Vagina (tissue), 2 donors: Measurements from ENCODE around the gene GRIN3A. TPM values are rescaled to one million over a fixed set of nuclear protein-coding genes. Genes with fewer than 3 reads are reported as not detected.

Source experiments
- DNase-seq, 2 donors: peaks; one replicate each; pipeline ENCODE4 v3.0.0-alpha.2; 2017; ENCODE audit errors: extremely low spot score in 2 of 2
- H3K27ac ChIP-seq: fragments of 200-600 bp; sonication (generic); one replicate; pipeline ENCODE4 v1.5.1; 2019
- H3K27me3 ChIP-seq: fragments of 200-600 bp; sonication (generic); one replicate; pipeline ENCODE4 v1.5.1; 2019
- H3K36me3 ChIP-seq, 2 donors: fragments of 200-600 bp; sonication (generic); one replicate each; pipeline ENCODE4 v1.5.1; 2017 to 2019
- H3K4me1 ChIP-seq: fragments of 200-600 bp; sonication (generic); one replicate; pipeline ENCODE4 v1.5.1; 2019
- H3K4me3 ChIP-seq, 2 donors: fragments of 200-600 bp; sonication (generic); 1 replicate in 1 of 2; 2 replicates in 1 of 2; pipeline ENCODE4 v1.5.1; 2016 to 2019
- H3K9me3 ChIP-seq: fragments of 200-600 bp; sonication (generic); one replicate; pipeline ENCODE4 v1.5.1; 2019
- CTCF ChIP-seq, 3 experiments: fragments of 450-650 bp in 2 of 3; fragments of 200-600 bp in 1 of 3; sonication (generic) in 1 of 3; IDR thresholded peaks; one replicate each; pipeline ENCODE4 v1.5.1; 2017 to 2019; ENCODE audit warnings: antibody characterized with exemption in 3 of 3, mild to moderate bottlenecking in 2 of 3, moderate library complexity in 2 of 3
- POLR2A ChIP-seq, 2 donors: fragments of 450-650 bp; IDR thresholded peaks; one replicate each; pipeline ENCODE4 v1.6.1; 2017; ENCODE audit warnings: antibody characterized with exemption in 2 of 2, mild to moderate bottlenecking in 2 of 2, moderate library complexity in 2 of 2
- POLR2AphosphoS5 ChIP-seq, 2 donors: sonication (generic); formaldehyde crosslinking; IDR thresholded peaks; one replicate each; pipeline ENCODE4 v1.9.0; 2017; ENCODE audit warnings: antibody characterized with exemption in 2 of 2, mild to moderate bottlenecking in 2 of 2, low read depth in 1 of 2; ENCODE audit not compliant: insufficient read depth in 1 of 2
- intact Hi-C: fragments of 100-400 bp; cut with DNase I; formaldehyde crosslinking; loops from one replicate; pipeline ENCODE4 v1.15.1; 2023
- total RNA-seq: library from RNA; depleted of rRNA; stranded (reverse); fragments of >200 nt; gene quantifications from one replicate; pipeline ENCODE4 v1.2.3, GENCODE V29; 2016

The GRIN3A gene
- total RNA-seq, 1 donor from 2014 or later = 1.5 TPM

DNA sequence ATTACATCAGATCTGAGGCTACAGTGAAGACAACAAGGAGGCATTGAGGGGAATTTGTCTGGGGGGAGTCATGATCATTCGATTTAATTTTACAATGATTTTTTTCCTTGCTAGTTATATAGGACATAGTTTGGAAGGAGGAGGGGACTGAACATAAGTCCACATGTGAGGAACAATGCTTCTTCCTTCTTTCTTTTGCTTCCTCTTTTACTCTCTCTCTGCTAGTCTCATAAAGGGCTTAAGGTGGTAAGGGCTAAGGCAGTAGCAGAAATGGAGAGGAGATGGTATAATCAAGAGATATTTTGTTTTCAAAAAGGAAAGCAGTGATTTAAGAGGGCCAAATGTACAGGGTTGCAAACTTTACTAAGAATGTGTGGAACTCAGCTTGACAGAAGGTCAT, 64.3 kb downstream of the GRIN3A start:
- no peak overlapping the region for H3K4me3 ChIP-seq
- no peaks in the 10 kb centered on the region for H3K4me1 ChIP-seq
- intact Hi-C loops = no loop called here
- H3K9me3 ChIP-seq = no peaks in the 10 kb centered on the region
- no peaks in the 10 kb centered on the region for H3K27me3 ChIP-seq
- TF ChIP-seq CTCF (IDR thresholded peaks at IDR 0.05) (no peak), POLR2AphosphoS5 (IDR thresholded peaks at IDR 0.05; ENCODE audit: insufficient read depth in 1 of 2, low read depth in 1 of 2) (no peak), POLR2A (IDR thresholded peaks at IDR 0.05) (no peak)
- H3K27ac ChIP-seq = no peak overlapping the region
- no peak for DNase-seq
- H3K36me3 ChIP-seq = no peaks in the 10 kb centered on the region

DNA sequence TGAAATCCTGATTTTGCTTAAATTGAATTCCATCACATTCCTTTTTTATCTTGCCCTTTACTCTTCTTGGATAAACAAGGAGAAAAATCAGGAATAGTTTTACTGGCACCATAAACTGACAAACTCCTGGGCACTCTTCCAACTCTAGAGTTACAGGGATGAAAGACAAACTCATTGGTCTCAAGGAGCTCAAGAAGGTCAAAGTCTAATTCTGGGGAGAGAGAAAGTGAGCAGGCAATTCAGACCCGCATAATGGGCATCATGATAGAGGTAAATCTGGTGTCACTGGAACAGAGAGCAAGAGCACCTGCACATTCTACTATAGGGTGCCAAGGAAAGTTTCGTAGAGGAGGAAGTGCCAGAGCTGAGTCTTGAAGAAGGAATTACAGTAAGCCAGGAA, 64.8 kb downstream of the GRIN3A start:
- no peaks in the 10 kb centered on the region for H3K36me3 ChIP-seq
- intact Hi-C loops = no loop called here
- no peaks in the 10 kb centered on the region for H3K27me3 ChIP-seq
- no peaks in the 10 kb centered on the region for H3K9me3 ChIP-seq
- H3K4me3 ChIP-seq = no peak overlapping the region
- DNase-seq = no peak
- no peak for TF ChIP-seq POLR2A (IDR thresholded peaks at IDR 0.05)
- no peaks in the 10 kb centered on the region for H3K4me1 ChIP-seq
- no peak overlapping the region for H3K27ac ChIP-seq

DNA sequence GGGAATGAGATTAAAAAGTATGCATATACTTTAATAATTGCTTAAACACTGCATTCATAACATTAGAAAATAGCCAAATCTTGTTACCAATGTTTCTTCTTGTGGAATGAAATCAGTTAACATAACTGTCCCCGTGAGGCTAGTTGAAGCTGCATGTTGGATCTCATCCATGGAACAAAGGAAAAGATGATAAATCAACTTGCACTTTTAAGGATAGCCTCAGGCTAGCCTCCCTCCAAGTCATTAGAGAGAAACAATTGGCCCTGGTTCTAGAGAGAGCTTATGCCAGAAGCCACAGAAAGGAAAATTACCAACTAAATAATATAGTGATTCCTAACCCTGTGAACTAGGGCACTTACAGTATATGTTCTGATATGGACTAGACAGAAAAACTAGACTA, 66.9 kb downstream of the GRIN3A start:
- no peak for DNase-seq

GRCh38 chr9:101668421-101668820, 70.0 kb downstream of the GRIN3A start:
- intact Hi-C loops = no loop called here
- H3K36me3 ChIP-seq = no peaks in the 10 kb centered on the region
- H3K9me3 ChIP-seq = no peaks in the 10 kb centered on the region
- no peak overlapping the region for H3K27ac ChIP-seq
- H3K27me3 ChIP-seq = no peaks in the 10 kb centered on the region
- DNase-seq = no peak
- TF ChIP-seq POLR2AphosphoS5 (IDR thresholded peaks at IDR 0.05; ENCODE audit: insufficient read depth in 1 of 2, low read depth in 1 of 2) (no peak), POLR2A (IDR thresholded peaks at IDR 0.05) (no peak), CTCF (IDR thresholded peaks at IDR 0.05) (no peak)
- H3K4me1 ChIP-seq = no peaks in the 10 kb centered on the region
- H3K4me3 ChIP-seq = no peak overlapping the region

More for the DNA sequence above, 66.9 kb downstream of the GRIN3A start:
- H3K27me3 ChIP-seq = no peaks in the 10 kb centered on the region
- intact Hi-C loops = no loop called here
- no peaks in the 10 kb centered on the region for H3K36me3 ChIP-seq
- H3K9me3 ChIP-seq = no peaks in the 10 kb centered on the region
- no peak overlapping the region for H3K27ac ChIP-seq
- TF ChIP-seq POLR2A (IDR thresholded peaks at IDR 0.05) = no peak
- peak in 1 of 2 donors; percentile 41 for TF ChIP-seq POLR2AphosphoS5 (IDR thresholded peaks at IDR 0.05; ENCODE audit: insufficient read depth in 1 of 2, low read depth in 1 of 2)
- no peak overlapping the region for H3K4me3 ChIP-seq
- H3K4me1 ChIP-seq = no peaks in the 10 kb centered on the region

GRCh38 chr9:101664453-101664852, 74.0 kb downstream of the GRIN3A start:
- Histone ChIP-seq H3K4me3 (no peak overlapping the region), H3K27me3 (no peaks in the 10 kb centered on the region), H3K9me3 (no peaks in the 10 kb centered on the region), H3K27ac (no peak overlapping the region), H3K4me1 (no peaks in the 10 kb centered on the region), H3K36me3 (no peaks in the 10 kb centered on the region)
- intact Hi-C loops = no loop called here
- DNase-seq = no peak
- no peak for TF ChIP-seq POLR2A (IDR thresholded peaks at IDR 0.05)
- TF ChIP-seq CTCF (IDR thresholded peaks at IDR 0.05) = no peak
- no peak for TF ChIP-seq POLR2AphosphoS5 (IDR thresholded peaks at IDR 0.05; ENCODE audit: insufficient read depth in 1 of 2, low read depth in 1 of 2)

GRCh38 chr9:101652601-101653175, 85.8 kb downstream of the GRIN3A start:
- H3K27me3 ChIP-seq = no peaks in the 10 kb centered on the region
- TF ChIP-seq POLR2A (IDR thresholded peaks at IDR 0.05) = no peak
- no peak for TF ChIP-seq CTCF (IDR thresholded peaks at IDR 0.05)
- TF ChIP-seq POLR2AphosphoS5 (IDR thresholded peaks at IDR 0.05; ENCODE audit: insufficient read depth in 1 of 2, low read depth in 1 of 2) = no peak
- H3K9me3 ChIP-seq = no peaks in the 10 kb centered on the region
- H3K4me3 ChIP-seq = no peak overlapping the region
- intact Hi-C loops = no loop called here
- H3K27ac ChIP-seq = no peak overlapping the region
- H3K4me1 ChIP-seq = no peaks in the 10 kb centered on the region
- no peak for DNase-seq
- H3K36me3 ChIP-seq = no peaks in the 10 kb centered on the region
